WI38 (cell line): ENCODE results near the gene PLCL2.

Experiments
- H3K4me3 ChIP-seq: 2 replicates; pipeline ENCODE4 v1.5.1; 2011; ENCODE audit warnings: low read depth, mild to moderate bottlenecking, control low read depth, low read length
- TF ChIP-seq, protein P1 (sequence below): IDR thresholded peaks from 2 replicates; pipeline ENCODE4 v1.5.1; 2012; ENCODE audit warnings: low read depth, mild to moderate bottlenecking, control low read depth, low read length

The PLCL2 gene

DNA sequence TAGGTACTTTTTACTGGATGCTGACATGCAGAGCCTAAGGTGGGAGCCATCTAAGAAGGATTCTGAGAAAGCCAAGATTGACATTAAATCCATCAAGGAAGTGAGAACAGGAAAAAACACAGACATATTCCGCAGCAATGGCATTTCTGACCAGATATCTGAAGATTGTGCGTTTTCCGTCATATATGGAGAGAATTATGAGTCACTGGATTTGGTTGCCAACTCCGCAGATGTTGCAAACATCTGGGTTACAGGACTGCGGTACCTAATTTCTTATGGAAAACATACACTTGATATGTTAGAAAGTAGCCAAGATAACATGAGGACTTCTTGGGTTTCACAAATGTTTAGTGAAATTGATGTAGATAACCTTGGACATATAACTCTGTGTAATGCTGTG is 125.1 kb downstream of the PLCL2 start:
- H3K4me3 ChIP-seq: no peak overlapping the region
- TF ChIP-seq, protein P1, sequence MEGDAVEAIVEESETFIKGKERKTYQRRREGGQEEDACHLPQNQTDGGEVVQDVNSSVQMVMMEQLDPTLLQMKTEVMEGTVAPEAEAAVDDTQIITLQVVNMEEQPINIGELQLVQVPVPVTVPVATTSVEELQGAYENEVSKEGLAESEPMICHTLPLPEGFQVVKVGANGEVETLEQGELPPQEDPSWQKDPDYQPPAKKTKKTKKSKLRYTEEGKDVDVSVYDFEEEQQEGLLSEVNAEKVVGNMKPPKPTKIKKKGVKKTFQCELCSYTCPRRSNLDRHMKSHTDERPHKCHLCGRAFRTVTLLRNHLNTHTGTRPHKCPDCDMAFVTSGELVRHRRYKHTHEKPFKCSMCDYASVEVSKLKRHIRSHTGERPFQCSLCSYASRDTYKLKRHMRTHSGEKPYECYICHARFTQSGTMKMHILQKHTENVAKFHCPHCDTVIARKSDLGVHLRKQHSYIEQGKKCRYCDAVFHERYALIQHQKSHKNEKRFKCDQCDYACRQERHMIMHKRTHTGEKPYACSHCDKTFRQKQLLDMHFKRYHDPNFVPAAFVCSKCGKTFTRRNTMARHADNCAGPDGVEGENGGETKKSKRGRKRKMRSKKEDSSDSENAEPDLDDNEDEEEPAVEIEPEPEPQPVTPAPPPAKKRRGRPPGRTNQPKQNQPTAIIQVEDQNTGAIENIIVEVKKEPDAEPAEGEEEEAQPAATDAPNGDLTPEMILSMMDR: no peak

- no peak overlapping the region for H3K4me3 ChIP-seq
- TF ChIP-seq, protein P1: no peak
Measured at GRCh38 chr3:17011728-17012338, 127.1 kb downstream of the PLCL2 start.

GRCh38 chr3:17013050-17013449 is 128.3 kb downstream of the PLCL2 start:
- TF ChIP-seq, protein P1: no peak
- H3K4me3 ChIP-seq: no peak overlapping the region

GRCh38 chr3:17013571-17013970 is 128.8 kb downstream of the PLCL2 start:
- no peak overlapping the region for H3K4me3 ChIP-seq
- TF ChIP-seq, protein P1: no peak

- TF ChIP-seq, protein P1: no peak
- no peak overlapping the region for H3K4me3 ChIP-seq
Measured at GRCh38 chr3:17014284-17014683, 129.5 kb downstream of the PLCL2 start.

GRCh38 chr3:17014709-17015108 is 130.0 kb downstream of the PLCL2 start:
- TF ChIP-seq, protein P1: no peak
- H3K4me3 ChIP-seq: no peak overlapping the region

- H3K4me3 ChIP-seq: no peak overlapping the region
- TF ChIP-seq, protein P1: no peak
Measured at GRCh38 chr3:17021614-17022013, 136.9 kb downstream of the PLCL2 start.
